NOMO-1 treated with DMSO at 0.1 percent for 48 hours (cell line): Measurements from ENCODE around the gene NT5DC2.

Source experiments
- DNase-seq: peaks from one replicate; lab custom pipeline; 2025; ENCODE audit not compliant: unreplicated experiment; lab: John Stamatoyannopoulos, UW

NT5DC2 gene

DNA sequence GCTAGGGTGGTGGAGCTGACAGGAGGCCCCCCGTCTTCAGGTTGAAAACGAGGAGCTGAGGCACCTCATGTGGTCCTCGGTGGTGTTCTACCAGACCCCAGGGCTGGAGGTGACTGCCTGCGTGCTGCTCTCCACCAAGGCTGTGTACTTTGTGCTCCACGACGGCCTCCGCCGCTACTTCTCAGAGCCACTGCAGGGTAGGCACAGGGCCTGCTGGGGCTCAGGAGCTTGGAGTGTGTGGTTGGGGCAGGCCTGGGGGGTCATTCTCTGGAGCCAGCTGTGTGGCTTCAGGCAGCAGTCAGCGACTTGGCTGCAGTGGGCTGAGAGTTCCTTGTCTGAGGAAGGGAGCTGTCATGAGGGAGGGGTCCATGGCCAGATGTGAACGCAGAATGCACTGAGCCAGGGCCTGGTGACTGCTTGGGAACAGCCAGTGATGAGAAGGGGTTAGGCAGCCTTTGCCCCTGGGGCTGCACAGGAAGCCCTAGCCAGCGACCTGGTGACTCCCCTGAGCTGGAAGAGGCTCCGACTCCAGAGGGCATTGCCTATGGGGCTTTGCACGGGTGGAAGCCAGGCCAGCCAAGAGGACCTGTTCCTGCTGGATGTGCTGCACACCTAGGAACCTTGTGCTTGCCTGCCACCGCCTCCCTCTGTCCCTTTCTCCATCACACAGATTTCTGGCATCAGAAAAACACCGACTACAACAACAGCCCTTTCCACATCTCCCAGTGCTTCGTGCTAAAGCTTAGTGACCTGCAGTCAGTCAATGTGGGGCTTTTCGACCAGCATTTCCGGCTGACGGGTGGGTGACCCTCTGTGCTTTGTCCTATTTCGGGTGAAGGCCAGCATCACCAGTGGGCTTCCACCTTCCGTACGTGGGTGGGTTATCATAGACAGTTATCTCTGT, 43.4 kb downstream of the NT5DC2 start:
- DNase-seq: no peak

DNA sequence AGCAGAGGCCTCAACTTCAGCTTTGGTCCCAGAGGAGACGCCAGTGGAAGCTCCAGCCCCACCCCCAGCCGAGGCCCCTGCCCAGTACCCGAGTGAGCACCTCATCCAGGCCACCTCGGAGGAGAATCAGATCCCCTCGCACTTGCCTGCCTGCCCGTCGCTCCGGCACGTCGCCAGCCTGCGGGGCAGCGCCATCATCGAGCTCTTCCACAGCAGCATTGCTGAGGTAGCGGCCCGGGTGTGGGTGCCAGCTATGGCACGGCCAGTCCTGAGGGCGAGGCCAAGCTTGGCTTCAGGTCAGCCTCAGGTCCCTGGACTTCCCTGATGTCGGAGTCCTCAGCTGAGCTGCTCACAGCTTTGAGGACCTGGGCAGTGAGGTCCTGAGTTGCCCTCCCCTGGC, 44.2 kb downstream of the NT5DC2 start:
- no peak for DNase-seq

DNA sequence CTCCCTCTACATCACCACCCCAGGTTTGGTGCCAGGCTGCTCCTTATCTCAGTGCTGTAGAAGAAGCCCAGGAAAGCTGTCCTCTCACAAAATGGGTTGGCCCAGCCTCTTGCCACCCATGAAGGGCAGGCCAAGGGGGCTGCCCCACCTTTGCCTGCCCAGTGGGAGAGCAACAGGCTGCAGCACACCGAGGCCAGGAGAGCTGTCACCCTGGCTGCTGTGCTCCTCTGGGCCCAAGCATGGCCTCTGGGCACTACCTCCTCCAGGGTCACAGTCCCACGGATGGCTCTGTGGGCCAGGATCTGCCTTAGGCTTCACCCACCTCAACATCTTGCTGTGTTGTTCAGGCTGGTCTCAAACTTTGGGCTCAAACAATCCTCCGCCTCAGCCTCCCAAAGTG, 44.9 kb downstream of the NT5DC2 start:
- DNase-seq: no peak

DNA sequence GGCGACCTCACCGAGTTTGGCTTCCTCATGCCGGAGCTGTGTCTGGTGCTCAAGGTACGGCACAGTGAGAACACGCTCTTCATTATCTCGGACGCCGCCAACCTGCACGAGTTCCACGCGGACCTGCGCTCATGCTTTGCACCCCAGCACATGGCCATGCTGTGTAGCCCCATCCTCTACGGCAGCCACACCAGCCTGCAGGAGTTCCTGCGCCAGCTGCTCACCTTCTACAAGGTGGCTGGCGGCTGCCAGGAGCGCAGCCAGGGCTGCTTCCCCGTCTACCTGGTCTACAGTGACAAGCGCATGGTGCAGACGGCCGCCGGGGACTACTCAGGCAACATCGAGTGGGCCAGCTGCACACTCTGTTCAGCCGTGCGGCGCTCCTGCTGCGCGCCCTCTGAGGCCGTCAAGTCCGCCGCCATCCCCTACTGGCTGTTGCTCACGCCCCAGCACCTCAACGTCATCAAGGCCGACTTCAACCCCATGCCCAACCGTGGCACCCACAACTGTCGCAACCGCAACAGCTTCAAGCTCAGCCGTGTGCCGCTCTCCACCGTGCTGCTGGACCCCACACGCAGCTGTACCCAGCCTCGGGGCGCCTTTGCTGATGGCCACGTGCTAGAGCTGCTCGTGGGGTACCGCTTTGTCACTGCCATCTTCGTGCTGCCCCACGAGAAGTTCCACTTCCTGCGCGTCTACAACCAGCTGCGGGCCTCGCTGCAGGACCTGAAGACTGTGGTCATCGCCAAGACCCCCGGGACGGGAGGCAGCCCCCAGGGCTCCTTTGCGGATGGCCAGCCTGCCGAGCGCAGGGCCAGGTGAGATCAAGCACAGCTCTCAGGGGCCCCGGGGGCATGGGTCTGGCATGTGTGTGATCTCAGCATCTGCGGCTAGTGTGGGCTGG, 45.6 kb downstream of the NT5DC2 start:
- DNase-seq: no peak

DNA sequence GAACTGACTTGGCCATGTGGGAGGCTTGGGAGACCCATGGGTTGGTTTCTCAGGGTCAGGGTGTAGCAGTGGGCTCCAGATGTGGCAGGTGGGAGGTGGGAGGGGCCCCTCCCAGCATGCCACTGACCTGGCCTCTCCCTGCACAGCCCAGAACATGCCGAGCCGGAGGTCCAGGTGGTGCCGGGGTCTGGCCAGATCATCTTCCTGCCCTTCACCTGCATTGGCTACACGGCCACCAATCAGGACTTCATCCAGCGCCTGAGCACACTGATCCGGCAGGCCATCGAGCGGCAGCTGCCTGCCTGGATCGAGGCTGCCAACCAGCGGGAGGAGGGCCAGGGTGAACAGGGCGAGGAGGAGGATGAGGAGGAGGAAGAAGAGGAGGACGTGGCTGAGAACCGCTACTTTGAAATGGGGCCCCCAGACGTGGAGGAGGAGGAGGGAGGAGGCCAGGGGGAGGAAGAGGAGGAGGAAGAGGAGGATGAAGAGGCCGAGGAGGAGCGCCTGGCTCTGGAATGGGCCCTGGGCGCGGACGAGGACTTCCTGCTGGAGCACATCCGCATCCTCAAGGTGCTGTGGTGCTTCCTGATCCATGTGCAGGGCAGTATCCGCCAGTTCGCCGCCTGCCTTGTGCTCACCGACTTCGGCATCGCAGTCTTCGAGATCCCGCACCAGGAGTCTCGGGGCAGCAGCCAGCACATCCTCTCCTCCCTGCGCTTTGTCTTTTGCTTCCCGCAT, 46.4 kb downstream of the NT5DC2 start:
- no peak for DNase-seq

DNA sequence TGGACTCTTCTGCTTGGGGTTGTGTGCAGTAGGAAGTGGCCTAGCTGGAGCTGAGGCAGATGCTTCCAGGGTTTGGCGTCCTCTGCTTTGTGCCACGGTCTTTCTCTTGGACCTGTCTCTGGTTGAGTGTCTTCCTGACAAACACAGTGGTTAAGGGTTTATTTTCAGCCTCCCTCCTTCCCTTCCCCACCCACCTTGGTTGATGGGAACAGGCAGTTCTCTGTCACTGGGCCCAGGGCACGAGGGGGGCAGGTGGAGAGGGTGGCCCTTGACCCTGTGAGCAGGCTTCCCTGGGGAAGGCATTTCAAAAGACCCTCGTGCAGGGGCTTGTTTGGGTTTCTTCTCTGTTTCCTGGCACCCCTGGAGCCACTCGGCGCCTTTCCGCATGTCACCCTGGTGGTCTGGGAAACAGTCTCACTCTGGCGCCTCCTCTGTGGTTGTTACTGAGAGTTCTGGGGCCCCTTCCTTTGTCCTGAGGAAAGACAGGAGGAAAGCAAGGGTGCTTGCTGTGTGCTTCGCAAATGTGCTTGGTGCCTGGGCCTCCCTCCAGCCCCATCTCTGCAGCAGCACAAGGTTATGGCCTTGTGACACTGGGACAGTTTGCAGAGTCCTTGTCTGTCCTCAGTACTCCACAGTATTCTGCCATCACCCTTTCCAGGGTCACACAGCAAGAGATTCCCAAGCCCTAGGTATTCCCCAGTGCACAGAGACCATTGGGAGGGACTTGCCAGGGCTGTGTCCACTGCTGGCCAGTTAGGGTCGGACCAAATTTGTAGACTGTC, 48.8 kb downstream of the NT5DC2 start:
- DNase-seq: no peak

DNA sequence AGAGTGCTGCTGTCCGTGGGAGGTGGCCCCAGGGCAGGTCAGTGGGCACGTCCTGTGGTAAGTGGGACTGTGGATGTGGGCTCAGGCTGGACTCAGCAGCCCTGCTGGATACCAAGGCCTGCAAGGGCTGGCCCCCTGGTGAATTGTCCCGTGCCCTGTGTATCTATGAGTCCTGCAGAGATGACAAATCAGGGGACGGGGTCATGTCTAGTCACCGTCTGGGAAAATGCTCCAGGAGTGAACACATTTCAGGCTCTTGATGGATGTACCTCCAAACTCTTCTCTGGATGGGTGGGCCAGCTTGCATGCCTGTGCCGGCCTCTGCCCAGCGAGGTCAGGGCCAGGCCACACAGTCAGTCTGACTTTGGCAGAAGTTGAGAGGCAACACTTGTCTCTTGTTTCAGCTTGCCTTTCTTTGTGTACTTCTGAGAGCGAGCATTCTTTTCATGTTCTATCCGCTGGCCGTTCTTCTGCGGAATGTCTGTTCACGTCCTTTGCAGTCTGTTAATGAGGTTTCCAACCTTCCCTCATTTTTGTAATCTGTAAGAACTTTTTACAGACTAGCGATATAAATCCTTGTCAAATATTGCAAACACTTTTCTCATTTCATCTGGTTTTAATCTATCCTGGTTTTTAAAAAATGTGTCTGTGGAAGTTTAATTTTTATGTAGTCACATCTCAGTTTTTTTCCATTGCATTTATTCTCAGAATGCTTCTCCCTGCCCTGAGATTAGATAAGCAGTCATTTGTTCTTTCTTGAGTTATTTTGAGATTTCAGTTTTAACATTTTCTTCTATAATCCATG, 49.9 kb downstream of the NT5DC2 start:
- DNase-seq: no peak

DNA sequence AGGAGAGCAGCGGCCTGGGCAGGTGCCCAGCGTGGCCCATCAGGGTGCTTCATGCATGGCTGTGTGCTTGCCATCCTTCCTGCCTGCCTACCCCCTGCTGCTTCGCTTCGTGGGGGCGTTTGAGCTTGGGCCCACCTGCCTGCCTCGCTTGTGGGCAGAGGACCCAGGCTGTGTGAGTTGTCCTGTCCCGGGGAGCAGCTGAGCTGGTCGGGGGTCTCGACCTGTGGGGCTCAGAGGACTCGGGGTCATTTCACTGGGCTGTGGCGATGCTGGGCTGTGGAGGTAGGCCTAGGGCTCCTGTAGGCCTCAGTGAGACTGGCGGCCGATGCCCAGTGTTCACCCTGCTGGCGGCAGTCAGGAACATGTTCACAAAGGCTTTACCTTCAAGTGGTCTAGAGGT, 50.6 kb downstream of the NT5DC2 start:
- DNase-seq: no peak

DNA sequence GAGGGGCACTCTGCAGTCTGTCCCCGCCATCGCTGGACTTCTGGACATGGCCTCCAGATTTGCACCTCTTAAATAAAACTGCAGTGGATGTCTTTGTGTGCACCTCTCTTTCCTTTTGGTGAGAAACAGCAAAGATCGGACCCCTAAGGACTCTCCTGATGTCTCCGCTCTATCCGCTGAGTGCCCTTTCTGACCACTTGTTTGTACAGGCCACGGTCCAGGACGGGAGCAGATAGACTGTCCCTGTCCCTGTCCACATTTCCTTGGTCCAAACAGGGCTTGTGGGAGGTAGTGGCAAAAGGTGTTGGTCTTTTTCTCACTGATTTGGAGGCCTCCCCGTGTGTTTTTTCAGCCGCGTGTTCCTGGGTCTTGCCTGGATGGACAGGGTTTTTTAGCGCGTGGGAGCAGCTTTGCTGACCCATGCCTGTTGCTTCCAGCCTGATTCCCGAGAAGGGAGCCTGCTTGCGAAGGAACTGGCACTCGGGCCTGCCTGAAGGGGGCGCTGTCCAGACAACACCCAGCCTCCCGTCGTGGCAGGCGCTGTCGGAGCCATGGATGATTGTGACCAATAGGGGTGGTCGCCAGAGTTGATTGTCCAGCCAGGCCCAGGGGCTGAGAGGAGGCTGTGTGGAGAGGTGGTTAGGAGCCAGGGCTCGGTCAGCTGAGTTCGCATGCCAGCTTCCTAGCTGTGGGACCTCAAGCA, 51.7 kb downstream of the NT5DC2 start:
- no peak for DNase-seq

DNA sequence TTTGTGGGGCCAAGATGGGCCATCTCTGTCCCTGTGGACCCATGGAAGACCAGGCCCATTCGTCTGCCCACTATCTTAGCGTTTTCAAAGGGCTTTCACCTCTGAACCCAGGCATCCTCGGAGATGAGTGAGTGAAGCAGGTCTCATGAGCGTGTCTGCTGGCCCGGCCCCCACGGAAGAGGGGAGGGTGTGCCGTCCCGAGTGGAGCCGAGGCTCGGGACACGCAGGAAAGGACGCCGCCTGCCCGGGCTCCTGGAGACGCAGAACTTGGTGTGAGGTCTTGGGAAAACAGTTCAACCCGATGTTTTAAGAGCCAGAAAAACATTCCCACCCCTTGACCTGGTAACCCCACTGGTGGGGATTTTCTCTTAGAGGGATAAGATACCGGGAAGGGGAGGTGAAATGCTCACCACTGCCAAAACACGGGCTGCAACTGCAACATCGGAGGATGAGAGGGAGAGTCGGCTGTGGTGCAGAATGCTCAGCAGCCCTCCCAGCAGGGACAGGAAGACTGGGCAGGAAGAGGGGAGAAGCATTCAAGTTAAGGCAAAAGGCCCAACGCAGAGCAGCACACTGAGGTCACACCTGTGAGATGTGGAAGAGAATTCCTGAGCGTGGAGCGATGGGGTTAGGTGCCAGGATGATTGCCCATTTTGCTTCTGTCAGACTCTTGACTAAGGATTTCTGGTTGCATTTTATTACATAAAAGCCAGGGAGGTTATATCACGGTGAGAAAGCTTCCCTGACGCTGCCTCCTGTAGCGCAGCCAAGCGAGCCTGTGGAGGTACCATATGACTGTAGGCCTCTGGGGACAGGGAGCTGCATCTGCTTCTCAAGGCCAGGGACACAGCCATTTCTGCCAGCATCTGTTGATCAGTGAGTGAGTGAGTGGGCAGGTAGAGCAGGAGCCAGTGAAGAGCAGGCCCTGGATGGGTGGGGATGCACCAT, 52.6 kb downstream of the NT5DC2 start:
- no peak for DNase-seq

DNA sequence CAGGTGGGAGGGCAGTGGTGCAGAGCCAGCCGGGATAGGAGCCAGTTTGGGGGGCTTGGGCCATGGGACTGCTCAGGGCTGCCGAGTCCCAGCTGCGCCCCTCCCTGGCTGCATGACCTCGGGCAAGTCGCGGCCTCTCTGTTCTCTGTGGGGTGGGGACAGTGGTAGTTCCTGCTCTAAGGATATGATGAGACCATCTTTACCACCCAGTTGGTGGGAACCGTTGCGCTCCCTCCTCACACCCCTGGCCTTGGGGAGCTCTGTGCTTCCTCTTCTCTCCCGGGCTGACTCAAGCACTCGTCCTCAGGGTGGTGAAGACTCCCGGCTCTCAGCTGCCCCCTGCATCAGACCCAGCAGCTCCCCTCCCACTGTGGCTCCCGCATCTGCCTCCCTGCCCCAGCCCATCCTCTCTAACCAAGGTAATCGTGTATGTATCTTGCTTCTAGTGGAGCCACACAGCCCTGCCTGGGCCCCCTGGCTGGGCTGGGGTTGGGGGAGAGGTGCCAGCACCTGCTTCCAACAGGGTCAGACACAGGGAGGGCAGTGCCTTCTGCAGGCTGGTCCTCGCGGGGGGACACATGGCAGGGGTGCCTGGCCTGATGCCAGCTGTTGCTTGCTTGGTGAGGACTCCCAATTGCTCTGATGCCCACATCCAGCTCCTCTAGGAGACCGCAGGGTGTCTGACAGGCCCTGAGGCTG, 53.6 kb downstream of the NT5DC2 start:
- DNase-seq: no peak

DNA sequence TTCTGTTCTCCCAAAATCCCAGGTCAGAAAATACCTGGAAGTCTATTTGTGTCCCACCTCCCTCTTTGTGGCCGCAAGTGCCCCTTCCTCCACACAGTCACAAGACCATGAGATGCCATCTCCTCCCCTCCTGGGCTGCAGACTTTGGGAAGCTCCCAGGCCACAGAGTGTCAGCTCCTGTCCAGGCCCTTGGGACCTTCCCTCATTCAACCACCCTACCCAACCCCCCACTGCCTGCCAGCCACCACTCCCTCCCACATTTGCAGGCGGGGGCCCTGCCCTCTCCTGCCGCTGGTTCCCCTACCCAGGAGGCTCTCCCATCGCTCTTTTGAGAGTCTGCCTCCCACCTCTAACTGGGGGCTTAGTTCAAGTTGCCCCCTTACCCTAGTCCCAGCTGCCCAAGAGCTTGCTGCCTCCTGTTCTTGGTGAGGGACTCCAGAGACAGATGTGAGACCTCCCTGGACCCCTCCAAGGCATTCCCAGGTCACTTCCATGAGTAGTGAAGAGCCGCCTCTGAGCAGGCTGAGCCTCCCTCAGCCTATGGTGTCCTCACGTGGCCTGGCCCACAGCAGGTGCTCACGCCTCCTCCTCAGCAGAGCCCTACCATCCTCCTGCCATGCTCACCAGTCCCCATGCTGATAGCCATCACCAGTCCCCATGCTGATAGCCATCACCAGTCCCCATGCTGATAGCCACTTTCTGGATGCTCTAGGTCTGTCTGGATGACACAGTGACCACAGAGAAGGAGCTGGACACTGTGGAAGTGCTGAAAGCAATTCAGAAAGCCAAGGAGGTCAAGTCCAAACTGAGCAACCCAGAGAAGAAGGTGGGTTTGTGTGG, 54.4 kb downstream of the NT5DC2 start:
- DNase-seq: no peak

DNA sequence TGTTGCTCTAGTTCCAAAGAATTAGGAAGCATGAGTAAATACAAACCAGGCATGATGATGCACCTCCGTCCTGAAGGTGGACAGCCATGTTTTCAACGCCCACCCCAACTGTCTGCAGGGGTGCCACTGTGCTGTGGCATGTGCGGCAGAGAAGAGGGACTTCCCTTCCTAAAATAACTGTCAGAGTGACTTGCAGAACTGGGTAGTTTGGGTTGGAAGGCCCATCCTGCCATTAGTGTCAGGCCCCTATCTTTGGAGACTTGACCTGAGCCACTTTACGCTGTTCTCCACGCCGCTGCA, 55.9 kb downstream of the NT5DC2 start:
- DNase-seq: no peak

DNA sequence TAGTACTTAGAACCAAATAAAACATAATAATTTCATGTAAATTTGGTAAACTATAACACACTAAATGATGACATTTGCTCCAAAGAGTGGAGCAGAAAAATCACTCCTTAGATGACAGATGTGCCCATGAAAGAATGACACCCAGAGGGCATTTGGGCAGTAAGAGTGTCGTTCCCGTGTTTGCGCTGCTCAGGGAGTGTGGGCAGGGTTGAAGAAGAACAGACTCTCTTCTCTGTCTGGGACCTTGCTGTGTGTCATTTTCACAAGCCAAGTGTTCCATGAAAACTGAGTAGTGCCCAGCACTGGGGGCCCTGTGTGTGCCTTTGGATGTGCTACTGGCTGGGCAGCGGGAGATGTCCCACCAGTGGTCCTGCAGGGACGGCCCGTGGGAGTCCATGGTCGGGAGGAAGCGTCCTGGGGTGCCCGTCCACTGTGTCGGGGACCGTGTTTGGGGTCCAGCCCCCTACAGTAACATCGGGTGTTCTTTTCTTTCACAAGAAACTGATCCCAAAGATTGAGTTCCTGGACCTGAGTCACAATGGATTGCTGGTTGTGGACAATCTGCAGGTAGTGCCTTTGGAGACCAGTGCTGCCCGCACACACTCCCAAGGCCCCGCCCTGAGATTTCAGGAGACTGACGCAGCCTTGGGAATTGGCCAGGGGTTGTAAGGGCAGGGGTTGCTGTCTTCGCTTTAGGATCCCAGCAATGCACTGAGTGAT, 56.4 kb downstream of the NT5DC2 start:
- no peak for DNase-seq
